Suppressor macrophage treated with lipopolysaccharide for 1 hour (primary cell): ENCODE results near the gene CHD5.

Experiments
- DNase-seq, 3 donors: peaks; one replicate each; pipeline ENCODE4 v3.0.0-alpha.2; 2020 to 2022

CHD5 gene

DNA sequence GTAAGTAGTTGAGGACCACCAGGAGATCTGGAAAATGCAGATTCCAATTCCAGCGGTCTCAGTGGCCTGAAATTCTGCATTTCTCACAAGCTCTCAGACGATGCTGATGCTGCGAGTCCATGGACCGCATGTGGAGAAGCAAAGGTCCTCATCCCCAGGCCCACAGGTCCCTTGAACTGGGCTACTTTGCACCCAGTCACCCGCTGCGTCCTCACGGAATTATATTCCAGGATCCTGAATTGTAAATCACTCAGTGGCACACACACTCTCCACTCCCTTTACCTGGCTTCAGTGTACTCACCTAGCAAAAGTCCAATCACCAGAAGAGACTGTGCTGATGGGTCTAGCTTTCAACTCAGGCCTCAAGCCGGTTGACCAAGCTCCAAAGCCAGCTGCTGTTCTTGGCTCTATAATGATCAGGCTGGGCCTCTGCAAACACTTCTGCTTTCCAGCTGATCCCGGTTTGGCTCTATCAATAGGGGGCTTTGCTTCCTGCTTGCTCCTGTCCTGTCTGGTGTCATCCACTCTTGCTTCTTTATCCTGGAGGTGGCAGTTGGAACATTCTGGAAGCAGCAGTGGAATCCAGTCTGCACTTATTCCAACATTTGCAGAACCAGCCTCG lies 20.2 kb upstream of the CHD5 start:
- DNase-seq, result no peak

DNA sequence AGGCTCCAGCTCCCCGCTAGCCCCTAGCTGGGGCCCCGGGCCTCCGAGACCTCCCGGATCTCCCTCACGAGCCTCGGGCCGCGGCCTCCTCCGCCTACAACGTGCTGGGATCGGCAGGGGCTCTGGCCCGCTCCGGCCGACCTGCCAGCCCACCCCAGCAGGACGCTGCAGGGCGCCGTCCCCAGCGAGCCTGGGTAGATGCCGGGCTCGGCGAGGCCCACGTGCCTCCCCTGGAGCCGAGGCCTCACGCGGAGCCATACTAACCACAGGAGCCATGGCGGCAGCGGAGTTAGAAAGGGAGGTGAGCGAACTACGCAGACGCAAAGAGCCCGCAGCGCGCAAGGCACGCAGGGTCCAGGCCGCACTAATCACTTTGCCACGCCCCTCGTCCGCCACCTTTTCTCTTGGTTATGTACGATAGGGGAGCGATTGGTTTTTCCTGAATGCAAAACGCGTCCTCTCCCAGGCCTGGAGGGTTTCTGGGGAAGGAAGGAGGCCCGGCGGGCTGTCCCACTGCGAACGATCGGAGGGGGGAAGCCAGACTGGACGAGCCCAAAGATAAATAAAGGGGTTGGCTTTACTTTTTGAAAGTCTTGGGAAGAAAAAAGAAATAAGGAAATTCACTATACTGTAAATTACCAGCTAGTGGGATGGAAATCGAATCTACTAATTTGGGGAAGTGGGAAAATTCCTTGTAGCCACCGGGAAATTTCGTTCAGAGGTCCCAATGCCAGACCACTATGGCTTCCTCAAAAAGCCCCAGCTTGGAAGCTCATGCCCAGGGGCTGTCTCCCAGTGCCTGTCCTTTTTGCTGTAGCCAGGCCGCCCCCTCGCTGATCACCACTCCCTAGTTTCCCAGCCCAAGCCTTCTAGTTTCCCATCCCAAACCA lies 19.4 kb upstream of the CHD5 start, which contains the start of gene RPL22:
RPL22 (minus strand) TSS at position 298 of the 890 bp plus-strand sequence; CDS start at position 276, 22 bp downstream.
- peak; percentile 97 to 99 (median 98) for DNase-seq

DNA sequence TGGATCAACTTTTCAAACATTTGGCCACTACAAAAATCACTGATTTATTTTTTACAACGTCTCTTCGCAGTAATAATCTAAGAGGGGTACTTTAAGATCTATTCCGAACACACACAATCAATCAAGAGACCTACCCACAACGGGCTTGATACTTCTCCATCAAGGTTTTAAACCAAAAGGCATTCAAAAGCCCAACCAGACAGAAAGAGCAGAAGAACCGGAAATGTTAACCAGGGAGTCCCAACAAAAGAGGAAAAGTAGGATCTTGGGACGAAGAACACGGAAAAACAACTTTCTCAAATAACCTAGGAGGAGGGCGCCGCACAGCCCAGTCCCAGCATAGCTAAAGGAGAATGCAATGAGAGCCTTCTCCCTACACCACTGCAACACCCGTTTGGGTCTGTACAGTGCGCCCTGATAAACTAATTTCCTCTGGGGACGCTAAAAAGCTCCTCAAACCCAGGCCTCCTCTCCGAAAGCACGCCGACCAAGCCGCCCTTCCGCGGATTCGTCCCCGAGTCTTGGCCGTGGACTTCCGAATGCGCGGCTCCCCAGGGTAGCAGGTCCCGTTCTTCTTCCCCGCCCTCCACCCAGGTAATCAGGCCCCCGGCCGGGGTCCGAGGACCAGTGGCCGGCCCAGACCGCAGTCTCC lies 18.7 kb upstream of the CHD5 start:
- DNase-seq, result peak; percentile 24 to 47 (median 28)

DNA sequence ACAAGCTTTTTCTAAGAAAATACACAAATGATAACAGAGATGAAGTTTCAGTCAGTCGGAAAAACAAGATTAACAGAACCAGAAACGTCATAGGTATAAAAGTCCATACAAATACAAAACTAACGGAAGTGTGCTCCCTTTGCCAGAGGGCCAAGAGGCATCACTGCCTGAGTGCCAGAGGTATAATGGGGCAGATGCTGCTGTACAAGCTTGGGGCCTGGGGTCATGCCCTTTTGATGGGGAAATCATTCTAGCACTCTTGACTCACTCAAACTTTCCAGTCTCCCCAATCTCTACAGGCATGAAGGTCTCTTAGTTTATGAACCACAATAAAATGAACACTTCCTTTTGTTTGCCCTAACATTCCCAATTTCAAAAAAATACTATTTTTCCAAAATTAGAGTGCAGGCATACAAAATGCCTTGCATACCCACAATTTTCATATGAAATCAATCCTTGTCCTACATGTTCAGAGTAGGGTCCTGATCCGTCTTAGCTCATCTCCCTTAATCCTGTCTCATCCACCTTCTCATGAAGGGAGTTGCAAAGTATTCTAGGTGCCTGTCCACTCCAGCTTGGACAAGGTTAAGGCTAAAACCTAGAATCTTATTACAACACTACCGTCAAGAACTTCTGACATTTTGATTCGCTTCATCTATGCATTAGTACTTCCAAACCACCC lies 17.8 kb upstream of the CHD5 start:
- DNase-seq, result peak; percentile 46 to 47 (median 47)

DNA sequence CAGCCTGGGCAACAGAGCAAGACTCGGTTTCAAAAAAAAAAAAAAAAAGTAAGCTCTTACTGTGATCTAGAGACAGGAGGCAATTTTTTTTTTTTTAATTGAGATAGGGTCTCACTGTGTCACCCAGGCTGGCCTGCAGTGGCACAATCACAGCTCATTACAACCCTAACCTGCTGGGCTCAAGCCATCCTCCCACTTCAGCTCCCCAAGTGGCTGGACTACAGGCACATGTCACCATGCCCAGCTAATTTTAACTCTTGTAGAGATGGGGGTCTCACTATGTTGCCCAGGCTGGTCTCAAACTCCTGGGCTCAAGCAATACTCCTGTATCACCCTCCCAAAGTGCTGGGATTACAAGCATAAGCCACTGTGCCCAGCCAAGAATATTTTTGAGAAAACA lies 11.8 kb upstream of the CHD5 start:
- DNase-seq, result no peak

DNA sequence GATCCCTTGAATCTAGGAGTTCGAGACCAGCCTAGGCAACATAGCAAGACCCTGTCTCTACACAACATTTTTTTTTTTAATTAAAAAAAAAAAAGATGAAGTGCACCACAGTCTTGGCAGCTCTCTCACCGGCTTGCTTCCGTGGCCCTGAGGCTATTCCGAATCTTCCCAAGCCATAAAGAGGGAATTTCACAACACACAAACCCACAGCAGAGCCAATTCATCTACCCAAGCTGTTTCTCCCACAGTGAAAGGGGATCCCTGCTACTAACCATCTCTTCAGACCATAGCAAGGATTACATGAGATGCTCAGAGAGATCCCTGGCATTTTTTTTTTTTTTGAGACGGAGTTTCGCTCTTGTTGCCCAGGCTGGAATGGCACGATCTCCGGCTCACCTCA lies 8.3 kb upstream of the CHD5 start:
- DNase-seq, result no peak

DNA sequence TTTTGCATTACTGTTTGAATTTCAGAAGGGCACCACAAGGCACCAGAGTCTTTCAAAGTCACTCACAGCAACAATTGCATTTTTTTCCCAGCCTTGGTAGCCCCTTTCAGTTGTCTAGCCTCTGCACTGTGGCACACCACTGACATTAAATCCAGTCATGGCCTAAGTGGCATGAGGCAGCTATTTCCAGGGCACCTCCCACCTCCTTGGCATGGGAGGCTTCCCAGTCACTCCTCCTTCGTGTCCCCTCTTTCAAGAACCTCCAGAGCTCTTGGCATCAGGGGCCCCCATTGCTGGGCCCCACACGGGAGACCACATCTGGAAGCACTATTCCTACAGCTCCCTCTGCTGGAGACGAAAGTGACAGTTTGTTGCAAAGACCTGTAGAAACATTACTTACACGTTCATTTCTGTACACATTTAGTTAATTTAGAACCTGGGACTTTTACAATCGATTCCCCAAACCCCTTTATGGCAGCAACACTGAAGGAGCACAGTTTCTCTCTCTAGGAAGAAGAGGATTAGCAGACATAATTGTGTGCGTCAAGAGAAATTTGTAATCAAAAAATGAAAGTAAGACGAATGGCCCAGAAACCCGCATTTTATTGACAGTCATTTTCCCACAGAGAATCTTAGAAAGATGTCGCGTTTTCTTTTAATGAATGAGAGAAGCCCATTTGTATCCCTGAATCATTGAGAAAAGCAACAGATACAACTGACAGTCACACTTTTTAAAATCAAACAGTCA lies 5.7 kb upstream of the CHD5 start:
- DNase-seq, result peak; percentile 53 to 61 (median 54)

DNA sequence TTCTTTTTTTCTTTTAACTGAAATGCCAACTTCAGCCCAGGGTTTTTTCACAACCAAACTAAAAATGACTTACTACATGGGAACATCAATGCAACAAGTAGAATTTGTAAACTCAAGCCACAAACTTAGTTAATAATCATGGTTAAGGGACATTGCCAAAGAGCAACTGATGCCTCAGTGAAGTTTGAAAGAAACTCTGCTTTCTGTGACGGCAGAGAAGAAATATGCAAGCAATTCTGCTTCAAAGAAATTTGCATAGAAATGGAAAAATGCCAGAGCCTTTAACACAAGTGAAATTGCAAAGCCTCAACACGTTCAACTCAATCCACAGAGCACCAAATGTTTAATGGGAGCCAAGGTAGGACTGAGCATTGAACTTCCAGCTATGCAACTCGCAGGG lies 5.0 kb upstream of the CHD5 start:
- DNase-seq, result no peak

DNA sequence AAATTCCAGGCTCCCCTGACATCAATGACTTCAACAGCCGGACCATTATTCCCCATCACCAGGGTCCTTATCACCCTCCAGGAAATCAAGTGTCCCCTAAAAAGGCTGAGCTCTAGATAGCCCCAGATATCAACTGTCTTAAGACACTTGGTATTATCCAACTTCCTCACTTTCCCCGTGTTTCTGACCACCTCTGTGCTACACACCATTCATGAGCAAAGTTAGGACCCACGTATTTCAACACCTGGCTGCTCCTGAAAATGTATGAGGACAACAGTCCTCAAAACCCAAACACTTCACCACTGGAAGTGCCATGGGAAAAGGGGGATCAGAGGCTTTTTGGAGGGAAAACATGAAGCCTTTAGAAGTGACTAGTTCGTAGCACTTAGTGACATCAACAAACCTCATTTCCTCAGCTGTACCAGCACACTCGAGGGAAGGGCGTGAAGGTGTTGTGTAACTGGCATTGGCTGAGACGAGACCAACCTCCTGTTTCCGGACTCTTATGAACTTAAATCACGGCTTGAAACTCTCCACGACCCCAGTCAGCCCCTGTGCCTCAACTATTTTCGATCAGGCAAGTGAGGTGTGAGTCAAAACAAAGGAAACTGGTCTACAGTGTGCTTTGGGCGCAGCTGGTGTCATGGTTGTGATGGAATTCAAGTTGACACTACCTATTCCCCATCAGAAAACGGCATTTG lies 4.1 kb upstream of the CHD5 start:
- DNase-seq, result no peak

DNA sequence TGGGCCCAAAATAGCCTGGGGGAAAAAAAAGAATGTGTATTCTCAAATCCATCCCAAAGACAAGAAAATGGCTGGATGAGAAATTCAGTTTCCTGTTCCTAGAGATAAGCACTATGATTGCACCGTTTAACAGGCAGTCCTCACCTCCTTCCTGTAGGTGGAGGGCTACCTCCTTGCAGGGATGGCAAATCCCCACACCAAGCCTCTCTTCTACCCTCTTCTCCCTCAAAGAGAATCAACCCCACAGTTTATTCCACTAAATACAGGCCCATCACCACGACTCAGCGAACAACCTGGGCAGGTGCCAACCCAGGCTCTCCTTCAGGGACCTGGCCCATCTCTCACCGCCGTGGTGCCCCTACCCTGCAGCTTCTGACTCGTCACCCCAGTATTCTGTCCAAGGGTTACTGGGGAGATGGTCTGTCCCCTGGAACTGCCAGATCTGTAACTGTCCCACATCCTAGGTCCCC lies 3.4 kb upstream of the CHD5 start:
- DNase-seq, result no peak

DNA sequence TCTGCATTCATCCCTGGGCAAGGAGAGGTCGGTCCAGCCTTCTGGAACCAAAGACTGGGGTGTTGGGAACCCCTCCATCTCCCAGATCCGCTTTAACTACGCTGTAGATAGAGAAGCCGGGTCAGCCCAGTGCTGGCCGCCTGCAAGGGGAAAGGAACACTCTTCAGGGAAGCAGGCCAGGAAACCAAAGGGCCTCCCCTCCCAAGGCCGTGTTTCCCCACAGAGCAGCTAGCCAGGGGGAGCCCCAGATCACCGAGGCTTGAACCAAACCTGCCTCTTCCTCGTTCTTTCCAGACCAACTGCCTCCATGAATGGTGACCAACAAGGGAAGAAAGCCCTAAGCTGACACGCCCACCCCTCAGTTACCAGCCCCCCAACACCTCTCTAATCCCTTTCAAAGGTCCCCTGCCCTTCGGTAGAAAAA lies 1.2 kb upstream of the CHD5 start:
- DNase-seq, result peak in 1 of 3 donors; percentile 36

DNA sequence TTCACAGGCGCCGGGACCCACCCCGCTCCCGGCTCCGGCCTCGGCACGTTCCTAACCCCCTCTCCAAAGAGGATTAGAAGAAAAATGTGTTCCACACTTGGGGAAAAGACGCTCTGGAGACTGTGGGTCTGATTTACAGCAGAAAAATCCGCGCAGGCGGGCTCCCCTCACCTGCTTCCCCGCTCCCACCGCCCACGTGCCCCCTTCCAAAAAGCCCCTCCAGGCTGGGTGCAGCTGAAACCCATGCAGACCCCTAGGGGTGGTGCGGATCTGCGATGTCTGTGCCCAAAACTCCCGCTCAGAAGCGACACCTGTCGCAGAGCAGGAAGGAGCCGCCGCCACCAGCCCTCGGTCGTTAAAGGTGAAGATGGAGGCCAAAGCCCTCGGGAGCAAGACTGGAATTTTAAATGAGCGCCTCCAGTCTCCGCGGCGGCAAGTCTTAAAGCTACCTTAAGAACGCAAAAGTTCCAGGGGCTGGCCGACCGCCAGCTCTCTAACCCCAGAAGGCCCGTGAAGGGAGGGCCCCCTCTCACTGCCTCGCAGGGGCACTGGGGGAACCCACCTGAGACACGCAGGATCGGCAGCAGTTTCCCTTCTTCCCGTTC lies 688 bp upstream of the CHD5 start:
- no peak for DNase-seq

DNA sequence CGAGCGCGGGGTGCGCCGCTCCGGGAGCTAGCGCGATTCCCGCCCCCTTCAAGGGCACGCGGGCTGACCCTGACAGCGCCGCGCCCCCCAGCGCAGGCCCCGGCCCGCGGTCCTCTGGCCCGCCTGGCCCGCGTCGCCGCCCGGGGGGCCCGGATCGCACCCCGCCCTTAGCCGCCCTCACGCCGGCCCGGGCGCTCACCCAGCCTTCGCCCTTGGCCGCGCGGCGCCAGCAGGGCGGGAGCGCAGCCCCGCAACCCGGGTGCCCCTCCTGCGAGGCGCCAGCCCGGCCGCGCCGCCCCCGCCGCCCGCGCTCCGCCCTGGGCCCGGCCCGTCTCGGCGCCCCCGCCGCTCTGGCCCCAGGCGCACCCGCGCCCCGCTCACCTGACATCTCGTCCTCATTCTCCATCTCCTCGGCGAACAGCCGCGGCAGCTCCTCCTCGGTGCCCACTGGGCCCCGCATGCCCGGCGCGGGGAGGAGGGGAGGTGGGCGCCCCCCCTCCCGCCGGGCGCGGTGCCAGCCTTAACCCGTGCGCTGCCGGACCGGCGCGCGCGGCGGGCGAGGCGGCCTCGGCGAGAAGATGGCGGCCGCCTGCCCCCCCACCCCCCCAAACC lies 451 bp downstream of the CHD5 start:
- DNase-seq, result no peak

DNA sequence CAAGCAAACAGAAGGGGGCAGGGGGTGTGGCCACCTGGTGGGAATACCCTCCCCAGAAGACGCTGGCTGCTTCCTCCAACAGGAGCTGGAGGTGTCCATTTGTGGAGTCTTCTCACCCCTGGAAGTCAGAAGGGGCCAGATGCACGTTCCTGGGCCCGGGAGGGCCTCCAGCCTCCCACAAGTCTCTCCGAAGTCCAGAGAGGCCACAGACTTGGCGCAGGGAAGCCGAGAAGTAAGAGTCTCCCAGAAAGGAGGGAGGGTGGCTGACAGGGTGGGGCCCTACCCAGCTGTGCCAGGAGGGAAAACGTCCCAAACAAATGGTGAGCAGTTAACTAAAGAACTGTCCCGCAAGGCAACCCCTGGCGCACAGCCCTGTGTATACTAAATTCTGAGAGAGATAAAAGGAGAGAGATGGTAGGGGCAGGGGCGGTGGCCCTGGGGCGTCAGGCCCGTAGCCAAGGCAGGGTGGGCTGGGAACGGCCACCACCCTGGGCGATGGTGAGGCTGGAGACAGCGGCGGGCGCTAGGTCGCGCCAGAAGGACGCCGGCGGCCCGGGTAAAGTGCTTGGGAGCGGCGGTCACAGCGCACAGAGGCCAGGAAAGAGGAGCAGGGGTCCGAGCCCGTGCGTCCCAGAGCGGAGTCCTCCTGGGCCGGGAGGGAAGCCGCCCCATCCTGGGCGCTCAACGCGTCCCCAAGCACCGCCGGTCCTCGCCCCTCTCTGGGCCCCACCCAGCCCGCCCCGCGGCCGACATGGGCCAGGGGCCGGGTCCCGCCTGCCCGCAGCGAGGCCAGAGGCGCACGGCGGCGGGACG lies 1.2 kb downstream of the CHD5 start:
- DNase-seq, result no peak

DNA sequence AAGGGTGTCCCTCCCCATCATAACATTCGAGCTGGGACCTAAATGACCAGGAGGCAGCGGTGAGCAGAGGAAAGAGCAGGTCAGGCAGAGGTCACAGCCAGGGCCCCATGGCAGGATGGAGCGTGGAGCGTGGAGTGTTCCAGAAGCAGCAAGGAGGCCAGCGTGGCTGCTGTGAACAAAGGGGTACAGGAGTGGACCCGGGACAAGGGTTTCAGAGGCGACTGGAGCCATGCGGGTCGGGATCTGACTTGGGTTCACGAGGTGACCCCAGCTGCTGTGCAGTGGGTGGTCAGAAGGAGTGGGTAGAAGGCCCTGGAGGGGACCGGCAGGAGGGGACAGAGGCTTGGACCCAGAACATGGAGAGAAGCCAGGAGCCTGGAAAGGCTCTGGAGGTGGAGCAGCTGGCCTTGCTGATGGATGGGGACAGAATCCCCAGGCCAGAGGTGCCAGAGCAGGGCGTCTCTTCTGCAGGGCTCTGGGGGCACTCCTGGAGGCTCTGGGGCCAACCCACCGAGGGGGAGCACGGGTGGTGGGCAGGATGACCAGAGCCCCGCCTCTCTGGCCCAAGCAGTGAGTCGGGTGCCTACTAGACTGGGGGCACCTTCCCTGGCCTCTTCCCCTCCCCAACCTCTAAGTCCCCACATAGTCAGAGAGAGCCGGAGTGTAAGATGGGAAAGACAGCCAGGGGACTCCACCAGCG lies 2.3 kb downstream of the CHD5 start:
- DNase-seq, result no peak

DNA sequence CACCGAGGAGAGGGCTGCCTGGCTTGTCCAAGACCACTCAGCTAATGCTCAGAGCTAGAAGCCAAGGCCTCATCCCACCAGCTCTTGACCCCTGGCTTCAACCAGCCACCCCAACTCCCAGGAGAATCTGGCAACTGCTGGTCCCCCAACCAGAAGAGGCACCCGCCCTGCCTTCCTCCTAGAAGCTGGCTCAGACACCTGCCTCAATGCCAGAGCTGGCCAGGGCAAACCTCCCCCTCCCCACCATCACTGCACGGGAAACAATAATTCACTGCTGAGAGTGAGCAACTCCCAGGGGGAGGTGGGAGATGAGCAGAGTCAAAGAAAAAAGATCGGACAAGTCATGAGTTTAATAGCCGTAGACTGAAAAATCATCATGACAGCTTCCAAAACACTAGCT lies 3.3 kb downstream of the CHD5 start:
- DNase-seq, result no peak

DNA sequence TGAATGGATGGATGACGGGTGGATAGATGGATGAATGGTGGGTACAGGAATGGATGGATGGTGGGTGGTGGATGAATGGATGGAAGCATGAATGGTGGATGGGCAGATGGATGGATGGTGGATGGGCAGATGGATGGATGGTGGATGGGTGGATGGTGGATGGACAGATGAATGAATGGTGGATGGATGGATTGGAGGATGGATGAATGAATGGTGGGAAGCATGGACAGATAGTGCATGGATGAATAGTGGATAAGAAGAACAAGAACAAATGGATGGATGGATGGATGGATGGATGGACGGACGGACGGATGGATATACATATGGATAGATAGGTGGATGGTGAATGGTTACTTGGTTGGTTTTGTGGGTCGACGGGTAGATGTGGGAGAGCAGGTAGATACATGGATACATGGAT lies 4.7 kb downstream of the CHD5 start:
- no peak for DNase-seq

DNA sequence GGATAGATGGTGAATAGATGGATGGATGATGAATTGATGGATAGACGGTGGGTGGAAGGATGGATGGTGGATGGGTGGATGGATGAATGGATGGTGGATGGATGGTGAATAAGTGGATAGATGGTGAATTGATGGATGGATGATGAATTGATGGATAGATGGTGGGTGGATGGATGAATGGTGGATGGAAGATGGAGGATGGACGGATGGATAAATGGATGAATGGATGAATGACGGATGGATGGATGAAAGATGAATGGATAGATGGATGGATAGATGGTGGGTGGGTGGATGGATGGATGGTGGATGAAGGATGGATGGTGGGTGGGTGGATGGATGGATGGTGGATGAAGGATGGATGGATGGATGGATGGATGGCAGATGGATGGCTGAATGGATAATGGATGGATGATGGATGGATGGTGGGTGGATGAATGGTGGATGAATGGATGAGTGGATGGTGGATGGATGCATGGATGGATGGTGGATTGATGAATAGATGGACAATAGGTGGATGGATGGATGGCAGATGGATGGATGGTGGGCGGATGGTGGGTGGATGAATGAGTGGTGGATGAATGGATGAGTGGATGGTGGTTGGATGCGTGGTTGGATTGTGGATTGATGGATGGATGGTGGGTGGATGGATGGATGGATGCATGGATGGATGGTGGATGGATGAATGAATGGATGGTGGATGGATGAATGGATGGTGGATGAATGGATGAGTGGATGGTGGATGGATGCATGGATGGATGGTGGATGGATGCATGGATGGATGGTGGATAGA lies 5.3 kb downstream of the CHD5 start:
- no peak for DNase-seq
